HG03520 (cell line): ENCODE measurements around the gene SLC6A3.

ENCODE experiments used
- ATAC-seq: cut with Tn5 transposase; IDR thresholded peaks from one replicate; pipeline ENCODE4 v1.9.1; 2021; ENCODE audit warnings: mild to moderate bottlenecking, moderate library complexity; ENCODE audit not compliant: unreplicated experiment

SLC6A3 gene

DNA sequence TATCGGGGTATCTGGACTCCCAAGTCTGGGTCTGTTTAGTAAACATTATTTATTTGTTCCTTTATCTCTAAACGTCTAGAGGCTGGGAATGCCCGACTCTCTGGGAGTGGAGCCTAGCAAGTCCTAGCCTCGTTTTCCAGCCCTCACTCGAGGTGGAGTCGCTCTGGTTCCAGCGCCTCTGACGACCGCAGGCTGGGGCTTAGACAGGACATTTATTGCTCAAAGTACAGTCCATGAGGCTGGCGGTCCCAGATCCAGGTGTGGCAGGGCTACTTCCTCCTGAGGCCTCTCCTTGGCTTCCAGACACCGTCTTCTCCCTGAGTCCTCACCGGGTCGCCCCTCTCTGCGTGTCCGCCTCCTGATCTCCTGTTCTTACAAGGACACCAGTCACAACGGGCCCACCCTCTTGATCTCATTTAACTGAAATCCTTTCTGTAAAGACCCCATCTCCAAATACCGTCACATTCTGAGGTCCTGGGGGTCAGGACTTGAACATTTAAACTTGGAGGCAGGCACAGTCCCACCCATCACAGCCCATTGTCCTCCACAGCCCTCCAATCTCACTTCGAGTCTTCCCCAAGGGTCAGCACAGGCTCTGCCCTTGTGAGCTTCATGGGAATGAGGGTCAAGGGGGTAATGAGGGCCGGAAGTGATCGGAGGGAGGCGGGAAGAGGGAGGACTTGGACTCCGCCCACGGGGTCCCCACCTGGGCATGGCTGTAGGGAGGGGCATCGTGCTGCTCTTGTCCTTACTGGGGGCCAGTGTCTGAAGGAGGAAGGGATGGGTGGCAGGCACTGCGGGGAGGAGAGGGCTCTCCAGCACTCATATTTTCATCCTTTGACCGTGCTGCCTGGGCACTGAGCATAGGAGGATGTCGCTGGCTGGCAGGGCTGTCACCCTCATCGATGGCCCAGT lies 88.1 kb downstream of the SLC6A3 start:
- ATAC-seq = no peak

DNA sequence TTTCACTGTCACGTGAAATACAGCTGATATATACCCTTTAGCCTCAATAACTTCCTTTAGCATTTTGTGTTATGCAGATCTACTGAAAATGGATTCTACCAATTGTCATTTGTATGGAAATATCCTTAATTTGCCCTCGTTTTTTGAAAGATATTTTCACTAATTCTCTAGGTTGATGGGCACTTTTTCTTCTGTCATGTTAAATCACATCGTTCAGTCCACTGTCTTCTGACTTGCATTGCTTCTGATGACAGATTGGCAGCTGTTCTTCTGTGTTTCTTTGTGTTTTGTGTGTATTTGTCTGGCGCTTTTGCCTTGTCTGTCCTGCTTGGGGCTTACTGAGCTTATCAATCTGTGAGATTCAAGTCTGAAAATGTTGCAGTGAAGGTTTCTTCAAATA lies 90.7 kb downstream of the SLC6A3 start:
- ATAC-seq = no peak

DNA sequence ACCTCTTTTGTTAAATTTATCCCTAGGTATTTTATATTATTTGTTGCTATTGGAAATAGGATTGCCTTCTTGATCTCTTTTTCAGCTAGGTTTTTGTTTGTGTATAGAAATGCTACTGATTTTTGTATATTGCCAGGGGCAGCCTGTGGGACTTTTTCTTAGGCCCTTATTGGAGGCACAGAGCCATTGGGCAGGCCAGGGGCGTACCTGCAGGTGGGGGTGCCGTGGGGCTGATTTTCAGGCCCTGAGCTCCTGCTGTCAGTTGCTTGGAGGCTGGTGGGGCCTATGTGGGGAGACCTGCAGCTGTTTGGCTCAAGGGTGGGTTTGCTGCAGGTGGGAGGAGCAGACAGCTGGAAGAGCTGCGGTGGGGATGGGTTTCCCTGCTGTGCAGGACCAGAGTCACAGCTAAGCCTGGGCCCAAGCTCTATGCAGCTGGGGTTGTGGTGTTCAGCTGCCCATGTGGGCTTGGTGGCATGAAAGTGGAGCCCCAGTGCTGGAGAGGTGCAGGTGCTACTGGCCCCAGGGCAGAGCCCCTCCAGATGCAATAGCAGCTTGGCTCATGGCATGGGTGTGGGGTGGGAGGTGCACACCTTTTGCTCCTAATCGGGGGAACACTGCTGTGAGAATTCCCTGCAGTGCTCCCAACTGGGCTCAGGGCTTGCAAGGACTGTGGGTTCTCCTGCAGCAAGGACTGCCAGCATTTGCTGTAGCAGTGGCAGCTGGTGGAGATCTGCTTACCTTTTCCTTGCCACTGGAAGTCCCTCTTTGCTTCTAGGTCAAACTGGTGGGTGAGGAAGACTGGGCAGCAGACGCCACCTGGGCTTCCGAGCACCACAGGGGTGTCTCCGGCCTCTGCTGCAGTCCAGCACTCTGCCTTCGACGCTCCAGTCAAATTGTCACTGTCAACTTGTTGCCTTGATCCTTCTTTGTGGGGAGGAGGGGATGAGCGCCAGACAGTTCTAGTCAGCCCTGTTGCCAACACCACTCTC lies 92.7 kb downstream of the SLC6A3 start:
- no peak for ATAC-seq

GRCh38 chr5:1351156-1351555 lies 94.1 kb downstream of the SLC6A3 start:
- ATAC-seq = no peak

- ATAC-seq = no peak
Measured at GRCh38 chr5:1349246-1349645, 96.0 kb downstream of the SLC6A3 start.

DNA sequence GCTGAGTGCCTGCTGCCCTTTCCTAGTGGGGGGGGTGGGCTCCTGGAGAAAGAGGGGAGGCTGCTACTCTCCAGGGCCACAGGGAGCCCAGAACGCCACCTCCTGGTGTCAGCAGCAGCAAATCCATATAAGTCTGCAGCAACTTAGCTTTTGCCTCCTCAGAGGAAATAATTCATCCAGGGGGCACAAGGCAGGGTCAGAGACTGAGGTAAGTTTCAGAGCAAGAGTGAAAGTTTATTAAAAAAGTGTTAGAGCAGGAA lies 96.3 kb downstream of the SLC6A3 start:
- ATAC-seq = no peak

- no peak for ATAC-seq
Measured at GRCh38 chr5:1347571-1347970, 97.7 kb downstream of the SLC6A3 start.

- no peak for ATAC-seq
Measured at GRCh38 chr5:1346627-1347440, 98.4 kb downstream of the SLC6A3 start.

- no peak for ATAC-seq
Measured at GRCh38 chr5:1345876-1346626, 99.2 kb downstream of the SLC6A3 start.

DNA sequence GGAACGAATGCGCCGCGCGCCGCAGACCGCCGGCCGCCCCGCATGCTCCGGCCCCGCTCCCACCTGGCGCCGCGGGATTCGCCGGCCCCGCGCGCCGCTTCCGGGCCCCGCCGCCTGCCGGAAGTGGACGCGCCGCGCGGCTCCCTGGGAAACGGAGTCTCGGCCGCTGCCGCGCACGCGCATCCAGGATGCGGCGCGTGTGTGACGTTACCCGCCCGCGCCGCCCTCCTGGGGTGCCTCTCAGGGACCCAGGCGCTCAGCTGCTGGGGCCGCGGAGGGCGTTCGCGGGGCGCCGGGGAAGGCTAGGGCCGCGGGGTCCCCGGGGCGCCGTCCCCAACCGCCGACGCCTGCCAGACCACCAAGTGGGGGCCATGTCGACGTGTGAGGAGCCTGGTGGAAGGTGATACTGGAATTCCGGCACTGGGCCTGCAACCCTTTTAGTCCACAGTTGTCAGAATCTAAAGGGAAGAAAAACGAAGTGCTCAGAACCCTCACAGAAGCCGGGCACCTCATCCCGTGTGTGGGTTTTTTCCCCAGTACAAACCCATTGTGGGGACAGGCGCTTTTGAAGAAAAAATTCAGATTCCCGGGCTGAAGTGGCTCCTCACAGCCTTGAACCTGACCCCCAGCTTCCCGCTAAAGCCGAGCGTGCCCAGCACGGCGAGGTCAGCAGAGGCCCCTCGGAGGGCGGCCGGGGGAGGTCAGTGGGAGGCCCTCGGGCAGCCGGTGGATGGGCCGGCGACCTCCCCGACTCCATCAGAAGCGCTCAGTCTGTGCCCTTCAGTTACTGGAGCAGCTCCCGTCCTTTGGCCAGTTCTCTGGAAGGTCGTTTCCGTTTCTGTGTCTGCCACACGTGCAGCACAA lies 100.0 kb downstream of the SLC6A3 start, which contains the start of gene CLPTM1L:
TSS of gene CLPTM1L (minus strand) at position 125 of the 864 bp plus-strand sequence. CDS start 258 bp downstream, outside the sequence.
- ATAC-seq = peak; percentile 71

- peak; percentile 9 for ATAC-seq
Measured at GRCh38 chr5:1343931-1344901, 101.0 kb downstream of the SLC6A3 start.

- no peak for ATAC-seq
Measured at GRCh38 chr5:1343315-1343751, 101.9 kb downstream of the SLC6A3 start.
